PFSK-1 (cell line): ENCODE measurements around the gene PXT1.

Experiments
- FOXP2 ChIP-seq: optimal IDR thresholded peaks from 2 replicates; pipeline ENCODE3; 2011; ENCODE audit warnings: borderline replicate concordance, control low read depth, inconsistent platforms; ENCODE audit not compliant: insufficient read depth; ENCODE audit errors: extremely low read length, extremely low read depth
- POLR2AphosphoS5 ChIP-seq: IDR thresholded peaks from 2 replicates; pipeline ENCODE4 v1.6.1; 2012; ENCODE audit warnings: low read depth, mild to moderate bottlenecking, control low read depth, low read length, moderate library complexity
- SIN3A ChIP-seq: IDR thresholded peaks from 2 replicates; pipeline ENCODE4 v1.6.1; 2012; ENCODE audit warnings: mild to moderate bottlenecking, low read length, moderate library complexity, borderline replicate concordance; ENCODE audit not compliant: insufficient read depth
- TAF1 ChIP-seq: IDR thresholded peaks from 2 replicates; pipeline ENCODE4 v1.6.1; 2012; ENCODE audit warnings: low read length, control low read depth, borderline replicate concordance; ENCODE audit not compliant: insufficient read depth
- TF ChIP-seq, protein P1 (sequence below), 2 experiments: IDR thresholded peaks; 2 replicates each; pipeline versions ENCODE4 v1.6.1 to v1.8.0; 2011 to 2012; ENCODE audit warnings: low read depth in 2 of 2, low read length in 2 of 2, control low read depth in 1 of 2, inconsistent platforms in 1 of 2, mild to moderate bottlenecking in 1 of 2, moderate library complexity in 1 of 2; ENCODE audit not compliant: insufficient read depth in 1 of 2

Gene PXT1

DNA sequence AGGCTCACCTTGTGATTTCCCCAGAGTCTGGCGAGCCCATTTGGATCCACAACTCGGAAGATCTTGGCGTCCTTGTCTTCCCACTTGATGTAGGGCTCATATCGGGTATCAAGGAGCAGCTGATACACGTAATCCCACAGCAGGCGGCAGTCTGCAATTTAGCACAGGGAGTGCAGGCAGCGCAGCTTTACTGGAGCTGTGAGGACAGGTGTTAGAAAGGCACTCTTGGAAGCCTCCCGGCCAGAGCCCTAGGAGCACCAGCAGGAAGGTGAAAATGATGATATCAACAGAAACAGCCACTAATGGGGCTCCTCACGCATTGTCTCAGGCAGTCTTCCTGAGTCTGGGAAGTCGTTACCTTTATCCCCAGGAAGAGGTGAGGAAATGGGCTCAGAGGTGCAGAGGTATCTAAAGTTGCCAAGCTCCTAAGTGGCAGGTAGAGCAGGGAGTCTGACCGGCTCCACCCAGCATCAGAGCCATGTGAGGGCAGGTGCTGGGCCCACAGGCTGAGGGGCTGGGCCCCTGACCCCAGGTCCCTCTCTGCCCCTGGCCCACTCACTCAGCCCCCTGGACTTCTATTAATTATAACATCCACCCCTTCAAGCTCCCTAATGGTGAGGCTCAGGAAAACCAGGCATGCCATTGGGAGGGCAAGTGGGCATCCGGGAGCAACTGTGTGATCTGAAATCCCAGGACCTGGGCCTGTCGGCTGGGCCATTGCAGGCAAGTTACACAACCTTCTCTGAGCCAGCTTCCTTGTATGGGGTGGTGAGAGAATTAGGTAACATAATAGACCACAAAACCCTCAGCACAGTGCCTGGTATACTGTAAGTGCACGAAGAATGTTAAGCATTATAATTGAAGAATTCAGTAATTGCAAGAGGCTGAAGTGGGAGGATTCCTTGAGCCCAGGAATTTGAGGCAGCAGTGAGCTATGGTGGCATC, 73.5 kb downstream of the PXT1 start:
- TF ChIP-seq TAF1 (no peak), SIN3A (no peak), FOXP2 (no peak), POLR2AphosphoS5 (no peak)
- TF ChIP-seq, protein P1, sequence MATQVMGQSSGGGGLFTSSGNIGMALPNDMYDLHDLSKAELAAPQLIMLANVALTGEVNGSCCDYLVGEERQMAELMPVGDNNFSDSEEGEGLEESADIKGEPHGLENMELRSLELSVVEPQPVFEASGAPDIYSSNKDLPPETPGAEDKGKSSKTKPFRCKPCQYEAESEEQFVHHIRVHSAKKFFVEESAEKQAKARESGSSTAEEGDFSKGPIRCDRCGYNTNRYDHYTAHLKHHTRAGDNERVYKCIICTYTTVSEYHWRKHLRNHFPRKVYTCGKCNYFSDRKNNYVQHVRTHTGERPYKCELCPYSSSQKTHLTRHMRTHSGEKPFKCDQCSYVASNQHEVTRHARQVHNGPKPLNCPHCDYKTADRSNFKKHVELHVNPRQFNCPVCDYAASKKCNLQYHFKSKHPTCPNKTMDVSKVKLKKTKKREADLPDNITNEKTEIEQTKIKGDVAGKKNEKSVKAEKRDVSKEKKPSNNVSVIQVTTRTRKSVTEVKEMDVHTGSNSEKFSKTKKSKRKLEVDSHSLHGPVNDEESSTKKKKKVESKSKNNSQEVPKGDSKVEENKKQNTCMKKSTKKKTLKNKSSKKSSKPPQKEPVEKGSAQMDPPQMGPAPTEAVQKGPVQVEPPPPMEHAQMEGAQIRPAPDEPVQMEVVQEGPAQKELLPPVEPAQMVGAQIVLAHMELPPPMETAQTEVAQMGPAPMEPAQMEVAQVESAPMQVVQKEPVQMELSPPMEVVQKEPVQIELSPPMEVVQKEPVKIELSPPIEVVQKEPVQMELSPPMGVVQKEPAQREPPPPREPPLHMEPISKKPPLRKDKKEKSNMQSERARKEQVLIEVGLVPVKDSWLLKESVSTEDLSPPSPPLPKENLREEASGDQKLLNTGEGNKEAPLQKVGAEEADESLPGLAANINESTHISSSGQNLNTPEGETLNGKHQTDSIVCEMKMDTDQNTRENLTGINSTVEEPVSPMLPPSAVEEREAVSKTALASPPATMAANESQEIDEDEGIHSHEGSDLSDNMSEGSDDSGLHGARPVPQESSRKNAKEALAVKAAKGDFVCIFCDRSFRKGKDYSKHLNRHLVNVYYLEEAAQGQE (IDR thresholded peaks at IDR 0.05; ENCODE audit: insufficient read depth in 1 of 2, low read depth in 2 of 2, low read length in 2 of 2) = no peak

- TF ChIP-seq FOXP2 = no peak
- no peak for TF ChIP-seq SIN3A
- TF ChIP-seq POLR2AphosphoS5 = no peak
- TF ChIP-seq TAF1 = no peak
These were observed 74.2 kb downstream of the PXT1 start for GRCh38 chr6:36368421-36368820.

- no peak for TF ChIP-seq FOXP2
- no peak for TF ChIP-seq TAF1
These were observed 74.9 kb downstream of the PXT1 start for GRCh38 chr6:36367743-36368142.

DNA sequence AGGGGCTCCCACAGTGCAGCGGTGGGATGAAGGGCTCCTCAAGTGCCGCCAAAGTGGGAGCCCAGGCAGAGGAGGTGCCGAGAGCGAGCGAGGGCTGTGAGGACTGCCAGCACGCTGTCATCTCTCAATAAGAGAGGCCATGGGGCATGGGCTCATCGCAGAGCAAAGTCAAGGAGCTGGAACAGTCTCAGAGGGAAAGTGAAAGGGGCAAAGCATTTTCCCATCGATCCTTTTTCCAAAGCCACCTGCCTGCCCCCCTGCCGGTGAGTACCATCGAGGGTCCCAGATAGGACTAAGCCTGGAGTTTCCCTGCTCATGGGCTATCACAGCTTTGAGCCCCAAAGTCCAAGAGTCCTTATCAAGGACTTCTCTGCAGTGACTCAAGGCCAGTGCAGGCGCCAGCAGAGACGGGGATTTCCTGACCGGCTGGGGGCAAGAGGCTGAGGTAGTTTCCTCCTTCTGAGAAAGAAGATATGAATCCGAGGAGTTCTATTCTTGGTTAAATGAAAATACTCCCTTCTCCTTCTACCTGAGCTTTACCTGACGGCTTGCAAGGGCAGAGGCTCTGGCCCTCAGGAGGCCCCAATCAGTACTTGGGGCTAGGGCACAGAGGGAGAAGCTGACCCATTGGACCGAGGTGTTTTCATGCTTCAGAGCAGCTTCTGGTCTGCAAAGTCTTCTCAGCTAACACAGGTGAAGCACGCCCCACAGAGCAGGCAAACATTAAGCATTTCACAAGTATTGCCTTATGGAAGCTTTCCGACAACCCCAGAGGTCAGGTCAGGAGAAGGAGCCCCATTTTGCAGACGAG, 77.8 kb downstream of the PXT1 start:
- TF ChIP-seq, protein P1 (IDR thresholded peaks at IDR 0.05; ENCODE audit: insufficient read depth in 1 of 2, low read depth in 2 of 2, low read length in 2 of 2) = no peak
- TF ChIP-seq POLR2AphosphoS5 (no peak), FOXP2 (no peak)

DNA sequence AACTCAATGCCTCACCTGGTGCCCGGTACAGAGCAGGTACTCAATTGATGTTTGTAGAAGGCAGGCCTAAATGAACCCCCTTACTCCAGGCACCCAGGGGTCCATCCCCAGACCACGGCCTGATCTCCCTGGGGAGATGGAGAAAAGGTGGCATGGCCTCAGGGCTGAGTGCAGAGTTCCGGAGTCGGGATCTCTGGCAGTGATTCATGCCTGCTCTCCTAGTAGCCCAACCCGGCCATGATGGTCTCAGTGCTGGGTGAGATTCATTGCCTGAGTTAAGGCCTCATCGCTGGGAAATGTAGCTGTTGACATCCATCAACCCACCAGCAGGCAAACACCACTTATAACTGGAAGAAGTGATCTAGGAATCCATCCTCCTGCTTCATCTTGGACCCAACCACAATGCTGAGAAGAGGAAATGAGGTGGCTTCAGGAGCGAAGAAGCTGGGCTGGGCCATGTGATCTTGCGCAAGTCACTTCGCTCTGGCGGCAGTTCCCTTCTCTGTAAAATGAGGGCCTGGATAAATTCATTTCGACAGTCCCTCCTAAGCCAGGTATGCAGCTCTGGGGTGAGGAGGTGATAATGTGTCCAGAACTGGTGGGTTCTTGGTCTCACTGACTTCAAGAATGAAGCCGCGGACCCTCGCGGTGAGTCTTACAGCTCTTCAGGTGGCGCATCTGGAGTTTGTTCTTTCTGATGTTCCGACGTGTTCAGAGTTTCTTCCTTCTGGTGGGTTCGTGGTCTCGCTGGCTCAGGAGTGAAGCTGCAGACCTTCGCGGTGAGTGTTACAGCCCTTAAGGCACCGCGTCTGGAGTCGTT, 79.9 kb downstream of the PXT1 start:
- no peak for TF ChIP-seq SIN3A
- TF ChIP-seq, protein P1 (IDR thresholded peaks at IDR 0.05; ENCODE audit: insufficient read depth in 1 of 2, low read depth in 2 of 2, low read length in 2 of 2) = no peak
- TF ChIP-seq TAF1 = no peak
- no peak for TF ChIP-seq POLR2AphosphoS5
- no peak for TF ChIP-seq FOXP2
